ENCODE data around the gene ALOXE3. TPM values are rescaled to one million over a fixed set of nuclear protein-coding genes. Genes with fewer than 3 reads are reported as not detected.
A peak's percentile ranks its signal among the peaks of the same experiment; 100 is the strongest.

The ALOXE3 gene
- total and polyA plus RNA-seq, 2 of the 8 experiments (the other 6 are each of a cell fraction or from before 2014, with no cell fraction given): 0.26 TPM; not detected in 1

- POLR2A ChIA-PET (ENCODE audit: partially characterized antibody): interaction anchor here (0.7 to 10.3 kb wide), 14 partner anchors 8 to 88 kb away, joined by 3 to 76 read pairs (median 5); partner anchors contain the start of genes BORCS6, HES7 and TMEM107
- Histone ChIP-seq H3K18ac (ENCODE audit: extremely low read depth, low read length) (0 out of 2 replicates have a peak overlapping the region, but pooled peaks have one; percentile 79), H3K9me3 (ENCODE audit: insufficient read depth in 2 of 2, low read depth in 1 of 2, low read length in 1 of 2) (no peaks in the 10 kb centered on the region), H3K4ac (replicated peaks; ENCODE audit: insufficient read length, low read depth, low read length) (peak overlapping the region; percentile 5), H3K36me3 (ENCODE audit: control insufficient read depth in 2 of 4, insufficient read depth in 4 of 4, low read length in 3 of 4) (no peaks in the 10 kb centered on the region), H2AK5ac (ENCODE audit: low read depth, low read length) (no peak overlapping the region), H3K4me2 (ENCODE audit: insufficient read depth in 1 of 2, low read depth in 2 of 2, low read length in 2 of 2) (peak overlapping the region; percentile 40 to 53), H4K8ac (ENCODE audit: extremely low read depth, insufficient read depth, low read length) (no peak overlapping the region), H2BK20ac (ENCODE audit: low read length) (no peak overlapping the region), H3K9ac (replicated peaks in 1 of 4; ENCODE audit: extremely low read depth in 1 of 4, low read depth in 3 of 4, low read length in 3 of 4) (no peak overlapping the region; a peak in 1 of 7 replicates), H3K79me1 (ENCODE audit: low read depth, low read length) (no peaks in the 10 kb centered on the region), H3K27me3 (replicated peaks in 1 of 4; ENCODE audit: control insufficient read depth in 3 of 4, extremely low read depth in 1 of 4, insufficient read depth in 3 of 4, low read length in 3 of 4) (peaks cover 0 to 7% (median 2%) of the 10 kb centered on the region in 4 experiments; a peak in 4 of 7 replicates), H3K27ac (ENCODE audit: low read depth, low read length) (no peak overlapping the region), H4K91ac (replicated peaks; ENCODE audit: insufficient read length, low read length) (peak overlapping the region; percentile 76), H2BK5ac (ENCODE audit: low read depth, low read length) (no peak overlapping the region; the same call in 1 of the 2 replicates), H2BK120ac (replicated peaks; ENCODE audit: low read depth, low read length) (no peak overlapping the region), H4K20me1 (replicated peaks in 1 of 2; ENCODE audit: control insufficient read depth in 1 of 2, insufficient read depth in 2 of 2, low read length in 2 of 2) (no peaks in the 10 kb centered on the region), H4K5ac (ENCODE audit: insufficient read length, low read depth, low read length) (peak overlapping the region; percentile 39), H3K14ac (ENCODE audit: insufficient read length) (no peak overlapping the region), H2BK15ac (ENCODE audit: low read length) (no peak overlapping the region; the same call in 1 of the 2 replicates), H3K4me3 (ENCODE audit: extremely low read depth in 1 of 4, insufficient read depth in 2 of 4, low read depth in 3 of 4, low read length in 4 of 4) (peak overlapping the region in 2 of 4 experiments; percentile 3 to 15; a peak in 2 of 8 replicates), H3K79me2 (ENCODE audit: control insufficient read depth in 1 of 2, insufficient read depth in 2 of 2, low read length in 2 of 2) (no peaks in the 10 kb centered on the region), H2AFZ (ENCODE audit: low read length) (no peak overlapping the region), H3K4me1 (replicated peaks in 1 of 4; ENCODE audit: control insufficient read depth in 3 of 4, insufficient read depth in 4 of 4, low read length in 3 of 4) (peaks cover 0 to 13% (median 9%) of the 10 kb centered on the region in 4 experiments; a peak in 6 of 7 replicates), H3K23me2 (ENCODE audit: low read depth, low read length) (peaks cover 8% of the 10 kb centered on the region), H3K56ac (replicated peaks; ENCODE audit: insufficient read length, low read depth, low read length) (no peak overlapping the region), H3K23ac (ENCODE audit: insufficient read length) (no peak overlapping the region), H2BK12ac (ENCODE audit: low read depth, low read length) (no peak overlapping the region)
- CTCF ChIA-PET (ENCODE audit: partially characterized antibody): interaction anchor here (0.9 to 2.4 kb wide), 14 partner anchors 10 to 74 kb away, joined by 3 to 10 read pairs (median 4); partner anchors contain the start of genes ALOXE3 and HES7
- DNase-seq (ENCODE audit: low read depth in 1 of 2, low spot score in 2 of 2) (no peak), FAIRE-seq (no peak)
- WGBS, 2 experiments (ENCODE audit: extremely low coverage in 1 of 2, insufficient coverage in 1 of 2, insufficient read length in 1 of 2, insufficient replicate concordance in 2 of 2, low coverage in 1 of 2, low lambda C conversion rate in 2 of 2, missing lambda C conversion rate in 1 of 2): 87% methylated on average over 4 of the region's 4 CpGs; no CpG with 5 or more reads in 1 of the 2 experiments
- TF ChIP-seq POLR2AphosphoS5 (IDR thresholded peaks at IDR 0.05; ENCODE audit: low read depth, low read length): no peak
- no peak for TF ChIP-seq CREB1 (IDR thresholded peaks at IDR 0.05)
- no peak for TF ChIP-seq TEAD4 (IDR thresholded peaks at IDR 0.05; ENCODE audit: low read depth, low read length)
- no peak for TF ChIP-seq JUND (IDR thresholded peaks at IDR 0.05; ENCODE audit: low read length)
- no peak for TF ChIP-seq MAX (IDR thresholded peaks at IDR 0.05)
- no peak for TF ChIP-seq SP4 (IDR thresholded peaks at IDR 0.05; ENCODE audit: low read length)
- TF ChIP-seq TBP (IDR thresholded peaks at IDR 0.05; ENCODE audit: low read depth, low read length): no peak
- no peak for TF ChIP-seq RNF2 (IDR thresholded peaks at IDR 0.05; ENCODE audit: borderline replicate concordance, low read depth, low read length, missing control alignments, poor library complexity, severe bottlenecking)
- TF ChIP-seq RFX5 (IDR thresholded peaks at IDR 0.05; ENCODE audit: borderline replicate concordance, low read depth, low read length): no peak
- TF ChIP-seq KDM1A (IDR thresholded peaks at IDR 0.05; ENCODE audit: borderline replicate concordance, low read length): no peak
- no peak for TF ChIP-seq SIX5 (IDR thresholded peaks at IDR 0.05; ENCODE audit: low read depth, low read length)
- no peak for TF ChIP-seq SP1 (IDR thresholded peaks at IDR 0.05; ENCODE audit: low read depth, low read length)
- no peak for TF ChIP-seq EZH2 (IDR thresholded peaks at IDR 0.05; ENCODE audit: low read depth, low read length, severe bottlenecking)
- no peak for TF ChIP-seq ZNF274 (IDR thresholded peaks at IDR 0.05; ENCODE audit: borderline replicate concordance, extremely low read depth, low read length)
These were observed 15.6 kb upstream of the ALOXE3 start for GRCh38 chr17:8133941-8134340.

Measured in H1 (cell line).